Measurements from ENCODE around the gene VWA3A. TPM values are rescaled to one million over a fixed set of nuclear protein-coding genes. Genes with fewer than 3 reads are reported as not detected.
"Not testable (repeated sequence)": the region's sequence is repeated elsewhere in the genome, so short reads cannot be mapped to it uniquely, and the experiment has no call there.

The VWA3A gene, protein sequence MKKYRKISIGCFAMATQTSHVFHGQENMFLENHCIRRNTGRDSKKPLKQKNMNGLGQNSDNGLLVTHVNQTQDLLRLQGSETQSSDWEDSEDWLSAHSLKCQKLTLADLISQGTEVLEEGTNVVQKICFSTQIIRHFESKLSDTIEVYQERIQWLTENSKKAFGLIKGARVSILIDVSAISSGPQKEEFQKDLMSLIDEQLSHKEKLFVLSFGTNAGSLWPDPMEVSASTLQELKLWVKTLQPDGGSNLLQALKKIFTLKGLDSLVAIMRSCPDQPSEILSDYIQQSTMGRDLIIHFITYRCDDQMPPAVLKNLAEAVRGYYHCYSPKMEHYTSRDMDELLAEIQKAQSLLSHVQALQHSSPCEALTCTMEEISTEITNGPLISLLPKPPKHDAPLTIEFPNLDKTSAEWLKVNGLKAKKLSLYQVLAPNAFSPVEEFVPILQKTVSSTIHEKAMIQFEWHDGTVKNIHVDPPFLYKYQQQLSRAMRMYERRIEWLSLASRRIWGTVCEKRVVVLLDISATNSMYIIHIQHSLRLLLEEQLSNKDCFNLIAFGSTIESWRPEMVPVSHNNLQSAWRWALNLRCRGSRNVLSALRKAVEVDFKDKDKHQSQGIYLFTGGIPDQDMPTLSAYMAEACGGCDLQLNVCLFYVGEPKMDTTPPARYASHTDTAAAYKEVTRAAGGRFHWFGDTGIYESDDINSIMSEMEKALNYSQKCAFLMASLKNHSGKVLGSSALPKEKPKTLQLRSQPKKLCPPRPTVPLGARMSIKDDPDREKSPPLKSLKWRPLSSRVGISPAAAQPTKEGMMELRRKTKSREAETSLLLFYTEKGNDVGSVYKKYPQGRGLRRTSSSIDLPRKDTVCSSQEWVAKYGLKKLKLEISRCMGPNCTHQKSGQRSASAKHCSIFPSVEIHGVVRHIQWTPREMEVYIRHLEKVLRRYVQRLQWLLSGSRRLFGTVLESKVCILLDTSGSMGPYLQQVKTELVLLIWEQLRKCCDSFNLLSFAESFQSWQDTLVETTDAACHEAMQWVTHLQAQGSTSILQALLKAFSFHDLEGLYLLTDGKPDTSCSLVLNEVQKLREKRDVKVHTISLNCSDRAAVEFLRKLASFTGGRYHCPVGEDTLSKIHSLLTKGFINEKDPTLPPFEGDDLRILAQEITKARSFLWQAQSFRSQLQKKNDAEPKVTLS
- not detected for polyA plus RNA-seq (2013, experiment 1 of 2; ENCODE audit: insufficient read length)
- not detected for polyA plus RNA-seq (2013, experiment 2 of 2; ENCODE audit: insufficient read length)

DNA sequence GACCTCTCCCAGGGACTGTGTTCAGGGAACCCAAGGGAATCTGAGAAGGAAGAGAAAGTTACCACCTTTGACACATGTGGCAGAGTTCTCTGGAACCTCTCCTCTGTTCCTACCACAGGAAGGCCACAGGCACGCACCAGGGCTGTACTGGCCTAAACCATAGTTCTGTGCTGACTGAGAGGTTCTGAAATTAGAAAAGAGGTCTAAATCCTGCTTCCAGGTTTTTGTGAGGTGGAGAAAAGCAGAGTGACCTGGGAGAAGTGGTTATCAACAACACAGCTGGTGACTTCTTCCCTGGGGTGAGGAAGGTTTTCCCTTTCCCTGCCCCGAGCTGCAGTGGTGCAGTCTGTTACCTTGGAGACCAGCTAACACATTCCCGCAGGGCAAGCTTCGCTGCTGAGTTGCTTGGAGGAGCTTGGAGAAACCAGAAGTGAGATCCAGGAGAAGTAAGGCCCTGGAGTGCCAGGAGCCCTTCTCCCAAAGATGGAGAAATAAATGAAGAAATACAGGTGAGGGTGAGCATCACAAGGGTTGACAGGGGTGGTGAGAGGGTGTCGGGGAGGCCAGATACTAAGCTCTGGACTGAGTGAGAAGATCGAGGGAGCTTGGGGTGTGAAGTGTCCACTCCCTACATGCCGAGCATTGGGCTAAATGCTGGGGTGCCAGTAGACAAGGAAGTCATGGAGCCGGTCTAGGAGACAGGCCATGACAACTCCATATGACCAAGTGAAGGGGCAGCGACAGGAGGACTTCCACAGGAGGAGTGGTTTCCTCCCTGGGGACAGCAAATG is at the start of gene VWA3A:
Gene VWA3A (plus strand): TSS at position 399 of the 791 bp plus-strand sequence. CDS start 97 bp downstream, at position 496.
- peak; percentile 53 for DNase-seq

DNA sequence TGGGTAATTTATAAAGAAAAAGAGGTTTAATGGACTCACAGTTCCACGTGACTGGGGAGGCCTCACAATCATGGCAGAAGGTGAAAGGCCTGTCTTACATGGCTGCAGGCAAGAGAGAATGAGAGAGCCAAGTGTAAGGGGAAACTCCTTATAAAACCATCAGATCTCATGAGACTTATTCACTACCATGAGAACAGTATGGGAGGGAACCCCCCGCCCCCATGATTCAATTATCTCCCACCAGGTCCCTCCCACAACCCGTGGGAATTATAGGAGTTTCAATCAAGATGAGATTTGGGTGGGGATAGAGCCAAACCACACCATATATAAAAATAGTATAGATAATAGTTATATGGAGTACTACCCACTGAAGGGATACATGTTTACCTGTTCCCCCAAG is 48.5 kb upstream of the VWA3A start:
- DNase-seq: not testable (repeated sequence)

DNA sequence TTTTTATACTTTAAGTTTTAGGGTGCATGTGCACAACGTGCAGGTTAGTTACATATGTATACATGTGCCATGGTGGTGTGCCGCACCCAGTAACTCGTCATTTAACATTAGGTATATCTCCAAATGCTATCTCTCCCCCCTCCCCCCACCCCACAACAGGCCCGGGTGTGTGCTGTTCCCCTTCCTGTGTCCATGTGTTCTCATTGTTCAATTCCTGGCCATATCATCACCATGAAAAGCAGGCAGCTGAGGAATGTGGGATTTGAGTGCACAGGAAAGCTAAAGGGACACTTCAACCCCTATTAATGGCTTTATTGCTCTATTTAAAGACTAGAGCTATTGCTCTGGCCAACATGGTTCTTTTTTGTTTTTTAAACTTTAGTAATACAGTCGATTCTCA is 46.5 kb upstream of the VWA3A start:
- not testable (repeated sequence) for DNase-seq

DNA sequence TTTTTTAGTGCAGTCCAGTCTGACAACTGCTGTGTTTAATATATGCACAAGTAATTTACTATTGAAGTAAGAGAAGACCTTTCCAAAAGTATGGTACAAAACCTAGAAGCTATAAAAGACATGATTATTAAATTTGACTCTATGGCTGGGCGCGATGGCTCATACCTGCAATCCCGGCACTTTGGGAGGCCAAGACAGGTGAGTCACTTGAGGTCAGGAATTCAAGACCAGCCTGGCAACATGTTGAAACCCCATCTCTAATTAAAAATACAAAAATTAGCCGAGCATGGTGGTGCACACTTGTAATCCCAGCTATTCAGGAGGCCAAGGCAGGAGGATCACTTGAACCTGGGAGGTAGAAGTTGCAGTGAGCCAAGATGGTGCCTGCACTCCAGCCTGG is 41.4 kb upstream of the VWA3A start:
- DNase-seq: no peak

DNA sequence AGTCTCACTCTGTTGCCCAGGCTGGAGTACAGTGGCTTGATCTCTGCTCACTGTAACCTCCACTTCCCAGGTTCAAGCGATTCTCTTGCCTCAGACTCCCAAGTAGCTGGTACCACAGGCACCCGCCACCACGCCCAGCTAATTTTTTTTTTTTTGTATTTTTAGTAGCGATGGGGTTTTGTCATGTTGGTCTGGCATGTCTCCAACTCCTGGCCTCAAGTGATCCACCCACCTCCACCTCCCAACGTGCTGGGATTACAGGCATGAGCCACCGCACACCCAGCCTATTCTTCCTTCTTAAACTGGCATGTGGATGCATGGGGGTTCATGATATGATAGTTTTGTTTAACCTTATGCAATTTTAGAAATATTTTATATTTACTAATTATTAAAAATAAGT is 39.4 kb upstream of the VWA3A start:
- DNase-seq: no peak

DNA sequence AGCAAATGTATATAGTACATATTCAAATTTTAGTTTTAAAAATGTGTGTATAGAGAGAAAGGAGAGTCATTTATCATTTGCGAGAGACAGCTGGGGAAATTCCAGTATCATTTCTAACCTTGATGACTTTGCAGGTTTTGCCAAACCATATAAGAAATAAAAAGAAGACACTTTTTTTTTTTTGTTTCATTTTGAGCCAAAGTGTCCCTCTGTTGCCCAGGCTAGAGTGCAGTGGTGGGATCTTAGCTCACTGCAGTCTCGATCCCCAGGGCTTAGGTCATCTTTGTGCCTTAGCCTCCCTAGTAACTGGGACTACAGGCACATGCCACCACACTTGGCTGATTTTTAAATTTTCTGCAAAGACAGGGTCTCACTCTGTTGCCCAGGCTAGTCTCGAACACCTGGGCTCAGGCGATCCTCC is 38.4 kb upstream of the VWA3A start:
- DNase-seq: no peak

DNA sequence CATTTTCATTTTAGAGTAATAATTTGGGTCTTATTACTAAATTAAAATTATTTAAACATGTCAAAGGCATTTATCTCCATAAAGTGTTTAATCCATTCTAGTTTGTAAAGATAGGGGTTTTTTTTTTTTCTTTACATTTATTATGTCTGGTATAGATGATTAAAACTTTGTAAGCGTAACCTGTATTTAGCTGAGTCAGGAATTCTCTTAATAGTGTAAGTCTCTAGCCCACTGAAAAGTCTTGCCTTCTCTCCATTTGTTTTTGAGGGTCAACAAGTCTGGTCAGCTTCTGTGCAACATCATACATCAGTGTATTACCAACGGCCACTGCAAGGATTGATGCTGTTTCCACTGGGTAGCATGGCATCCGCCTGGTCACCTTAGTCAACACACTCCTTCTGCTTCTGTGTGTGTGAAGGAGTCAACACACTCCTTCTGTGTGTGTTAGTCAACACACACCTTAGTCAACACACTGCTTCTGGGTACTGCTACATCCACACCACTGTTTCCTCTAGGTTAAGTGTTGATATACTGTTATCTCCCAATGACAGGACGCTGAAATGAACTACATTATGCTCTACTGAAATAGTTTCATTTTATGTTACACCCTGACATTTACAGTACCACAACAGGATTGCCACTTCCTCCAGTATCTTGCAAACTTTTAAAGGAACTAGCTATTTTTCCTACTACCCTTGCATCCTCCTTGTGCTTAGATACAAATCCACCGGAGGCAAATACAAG is 37.3 kb upstream of the VWA3A start:
- no peak for DNase-seq

DNA sequence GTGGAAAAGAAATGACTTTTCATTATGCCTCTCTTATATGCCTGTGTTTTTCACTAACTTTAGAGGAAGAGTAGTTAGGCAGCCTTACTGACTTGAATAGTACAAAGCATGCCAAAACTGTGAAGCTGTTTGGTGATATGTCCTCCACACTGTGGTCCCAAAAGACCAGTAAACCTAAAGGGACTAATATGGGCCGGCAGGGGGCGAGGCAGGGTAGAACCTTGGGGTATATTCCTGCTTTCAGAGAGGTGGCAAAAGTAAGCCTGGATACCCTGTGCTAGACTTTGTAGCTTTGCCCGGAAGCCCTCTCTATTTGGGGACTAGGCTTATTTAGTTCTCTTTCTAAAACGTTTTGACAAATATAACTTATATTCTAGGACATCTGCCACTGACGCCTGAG is 36.5 kb upstream of the VWA3A start:
- DNase-seq: peak; percentile 2

DNA sequence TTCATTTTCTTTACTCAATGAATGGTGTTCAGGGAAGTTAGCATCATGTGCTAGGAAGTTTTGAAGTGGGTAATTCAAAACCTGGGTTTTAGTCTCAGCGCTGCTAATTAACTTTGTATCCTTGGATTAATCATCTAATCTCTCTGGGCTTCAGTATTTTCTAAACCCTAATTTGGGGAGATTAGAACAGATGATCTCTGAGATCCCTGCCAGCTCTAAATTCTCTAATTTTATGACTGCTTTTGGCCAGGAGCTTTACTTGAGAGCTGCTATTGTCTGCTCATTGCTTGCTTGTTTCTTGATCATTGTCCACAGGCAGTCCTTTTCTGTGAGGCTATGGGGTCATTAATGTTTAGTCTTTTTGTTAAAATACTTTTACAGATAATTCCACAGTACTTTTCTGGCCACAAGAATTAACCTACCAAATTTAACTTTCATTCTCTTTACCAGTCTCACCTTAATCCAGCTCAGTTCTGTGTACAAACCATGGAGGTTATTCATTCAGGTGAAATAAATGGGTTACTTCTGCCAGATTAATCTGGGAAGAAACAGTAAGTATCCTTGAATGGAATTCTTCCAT is 28.4 kb upstream of the VWA3A start:
- no peak for DNase-seq

DNA sequence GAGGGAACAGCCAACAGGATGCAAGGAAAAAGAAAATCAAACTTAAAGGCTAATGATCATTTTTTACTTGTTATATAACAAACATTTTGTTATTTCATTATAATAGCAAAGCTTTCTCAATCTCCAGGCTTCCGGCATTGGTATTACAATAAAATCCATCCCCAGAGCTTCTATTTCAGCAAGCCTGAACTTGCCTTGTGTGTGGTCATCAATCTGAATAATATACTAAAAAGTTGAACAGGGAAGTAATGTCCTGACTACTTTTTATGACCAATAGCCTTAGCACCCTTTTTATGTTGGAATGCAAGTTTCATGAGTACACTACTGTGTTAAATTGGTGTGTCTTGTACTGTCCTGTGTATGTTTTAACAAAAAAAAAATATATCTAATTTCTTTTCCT is 27.1 kb upstream of the VWA3A start:
- no peak for DNase-seq

DNA sequence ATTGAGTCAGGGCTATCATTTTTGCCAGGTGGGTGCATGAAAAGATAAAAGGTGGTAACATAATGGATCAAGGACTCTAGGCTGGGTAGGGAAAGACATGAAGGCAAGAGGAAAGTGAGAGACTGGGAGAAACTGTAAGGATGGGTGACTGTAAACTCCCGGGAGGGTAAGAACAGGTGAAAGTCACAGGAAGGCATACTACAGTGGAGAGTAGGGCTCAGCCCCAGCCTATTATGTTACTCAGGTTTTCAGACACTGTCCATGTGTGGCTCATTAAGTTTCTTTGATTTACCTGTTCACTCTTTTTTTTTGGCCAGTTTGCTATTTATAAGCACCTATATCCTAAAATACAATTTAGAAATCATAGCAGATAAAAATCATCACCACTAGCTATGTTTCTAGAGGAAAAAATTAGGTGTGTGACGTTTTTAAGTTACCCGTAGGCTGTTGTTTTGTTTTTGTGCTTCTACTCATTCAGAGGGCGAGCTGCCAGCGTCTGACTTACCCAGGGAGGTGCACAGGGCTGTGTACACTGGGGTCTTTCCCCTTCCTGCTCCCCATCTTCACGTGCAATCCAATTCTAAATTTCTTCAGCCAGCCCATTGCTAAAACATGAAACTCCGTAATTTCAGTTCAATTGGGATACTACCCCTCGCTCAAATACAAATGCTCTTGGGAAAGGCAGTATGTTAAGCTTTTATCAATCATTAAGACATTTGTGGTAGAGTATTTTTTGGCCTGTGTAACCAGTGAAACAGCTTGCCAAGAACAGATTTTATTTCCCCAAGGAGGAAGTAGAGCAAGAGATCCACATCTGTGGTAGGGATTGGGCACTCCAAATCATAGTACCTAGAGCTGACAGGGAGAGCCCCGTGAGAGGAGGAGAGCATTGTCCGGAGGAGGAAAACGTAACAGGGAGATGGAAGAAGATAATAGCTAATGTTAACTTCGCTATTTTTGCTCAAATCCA is 21.7 kb upstream of the VWA3A start:
- no peak for DNase-seq

DNA sequence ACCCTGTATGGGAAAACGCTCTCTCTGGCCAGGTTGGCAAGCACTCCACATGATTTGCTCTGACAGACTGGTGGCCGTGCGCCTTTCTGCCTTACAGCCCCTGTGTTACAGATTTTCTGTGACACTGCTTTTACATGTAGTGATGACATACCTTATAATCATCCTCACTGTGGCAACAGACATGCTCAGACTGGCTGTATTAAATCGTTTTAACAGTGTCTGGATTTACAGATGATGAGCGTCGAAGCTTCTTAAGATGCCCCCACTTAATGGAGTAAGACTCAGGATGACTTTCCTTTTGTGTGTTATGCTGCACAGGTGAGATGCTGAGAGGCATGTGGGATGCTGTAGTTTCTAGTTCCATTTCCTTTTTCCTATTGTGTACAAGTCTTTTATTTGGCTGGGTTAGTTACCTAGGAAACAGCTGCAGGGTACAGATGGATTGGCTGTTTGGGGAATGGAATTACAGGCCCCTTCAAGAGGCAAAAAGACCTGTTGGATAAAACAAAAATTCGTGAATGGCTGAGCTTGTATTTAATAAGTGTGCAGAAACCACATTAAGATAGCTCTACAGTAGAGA is 20.9 kb upstream of the VWA3A start:
- no peak for DNase-seq

DNA sequence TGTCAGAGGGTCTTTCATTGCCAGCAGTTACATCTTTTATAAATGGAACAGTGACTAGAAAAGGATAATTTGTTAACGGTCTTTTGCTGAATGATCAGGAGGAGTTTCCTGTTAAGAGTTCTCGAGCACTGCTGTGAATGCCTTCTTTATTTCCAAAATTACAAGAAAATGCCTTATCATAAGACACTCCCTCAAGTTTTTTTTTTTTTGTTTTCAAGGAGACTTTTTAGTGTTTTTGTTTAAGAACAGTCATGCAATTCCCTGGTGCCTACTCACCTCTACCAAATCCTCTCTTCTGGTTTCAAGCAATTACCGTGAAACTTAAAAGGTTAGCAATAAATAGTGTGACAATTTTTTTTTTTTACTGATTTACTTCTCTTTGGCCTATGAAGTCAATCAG is 19.0 kb upstream of the VWA3A start:
- no peak for DNase-seq

DNA sequence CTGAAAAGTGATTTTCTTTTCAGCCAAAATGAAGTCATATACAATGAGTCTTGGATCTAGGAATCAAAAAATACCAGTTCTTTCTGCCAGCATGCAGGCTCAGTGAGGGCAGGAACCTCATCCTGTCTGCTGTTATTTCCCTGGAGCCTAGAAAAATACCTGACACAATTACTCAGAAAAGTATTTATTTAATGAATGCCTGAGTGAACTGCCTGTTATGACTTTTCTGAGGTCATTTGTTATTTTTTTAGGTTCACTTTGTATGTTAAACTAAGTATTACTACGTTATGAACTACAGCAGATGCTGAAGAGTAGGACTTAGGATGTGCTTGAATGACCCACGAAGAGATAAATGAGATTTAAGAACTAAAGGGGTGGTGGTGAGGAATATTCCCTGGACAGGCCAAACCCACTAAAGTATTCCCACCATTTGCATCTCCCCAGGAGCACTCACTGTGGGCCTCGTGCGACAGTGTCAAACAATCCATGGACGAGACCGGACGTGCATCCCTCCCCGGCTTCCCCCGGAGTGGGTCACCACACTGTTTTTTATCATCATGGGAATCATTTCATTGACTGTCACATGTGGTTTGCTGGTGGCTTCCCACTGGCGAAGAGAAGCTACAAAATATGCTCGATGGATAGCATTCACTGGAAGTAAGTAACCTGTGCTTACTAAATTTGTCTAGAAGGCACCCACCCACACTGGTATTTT is 17.1 kb upstream of the VWA3A start:
- peak; percentile 26 for DNase-seq

DNA sequence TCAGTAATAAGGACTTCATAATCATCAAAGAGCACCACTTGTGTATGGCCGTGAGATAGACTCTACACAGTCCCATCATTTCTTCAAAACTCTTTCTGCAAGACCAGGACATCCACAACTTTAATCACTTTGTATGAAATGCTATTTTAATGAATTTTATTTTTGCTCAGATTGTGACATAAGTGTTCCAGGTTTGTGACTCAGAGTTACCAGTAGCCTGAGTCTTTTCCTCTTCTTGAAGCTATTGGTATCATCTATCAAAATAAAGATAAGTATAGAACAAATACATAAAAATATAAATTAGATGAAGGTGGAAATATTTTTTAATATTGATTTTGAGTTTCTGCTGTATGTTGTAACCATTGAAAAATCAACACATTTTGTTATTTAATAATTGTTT is 16.6 kb upstream of the VWA3A start:
- no peak for DNase-seq

DNA sequence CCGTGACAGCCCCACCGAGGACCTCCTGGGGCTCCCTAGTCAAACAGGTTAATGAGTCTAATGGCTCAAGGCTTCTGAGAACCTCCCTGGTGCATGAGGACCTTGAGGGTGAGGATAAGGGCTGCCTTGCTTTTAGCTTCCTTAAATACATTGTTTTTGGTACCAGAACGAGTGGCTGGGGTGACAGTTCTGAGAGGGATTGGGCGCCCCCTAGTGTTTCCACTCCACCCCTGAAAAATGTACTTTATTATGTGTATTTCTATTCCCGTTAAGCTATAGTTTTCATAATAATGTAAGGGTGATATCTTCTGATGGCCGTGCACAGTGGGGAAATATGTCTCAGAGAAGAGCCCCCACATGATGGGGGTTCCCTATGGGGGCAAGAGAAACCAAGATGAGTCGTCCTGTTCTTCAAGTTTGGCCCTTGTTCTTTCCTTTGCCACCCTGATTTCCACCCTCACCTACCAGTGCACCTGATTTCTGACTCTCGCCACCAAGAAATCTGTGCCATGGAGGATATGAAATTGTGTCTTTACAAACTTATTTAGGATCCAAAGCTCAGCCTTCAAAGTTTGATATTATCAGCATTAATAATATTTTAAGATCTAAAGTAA is 14.5 kb upstream of the VWA3A start:
- DNase-seq: peak; percentile 60

DNA sequence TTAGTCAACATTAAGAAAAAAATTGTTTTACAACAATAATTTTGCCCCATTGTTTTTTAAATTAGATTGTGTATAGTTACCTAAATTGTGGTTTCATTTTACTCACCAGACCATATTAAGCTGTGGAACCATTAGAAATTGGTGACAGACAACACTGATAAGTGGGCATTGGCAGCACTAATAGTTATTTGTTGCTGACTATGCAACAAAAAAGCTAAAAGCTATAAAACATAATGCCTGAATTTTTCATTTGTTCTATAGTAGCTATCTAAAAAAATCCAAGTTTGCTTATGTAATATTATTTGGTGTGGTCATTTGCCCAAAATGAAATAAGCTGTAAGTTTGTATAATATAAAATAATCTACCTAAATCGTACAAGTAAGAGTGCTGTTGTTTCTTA is 13.7 kb upstream of the VWA3A start:
- DNase-seq: no peak

DNA sequence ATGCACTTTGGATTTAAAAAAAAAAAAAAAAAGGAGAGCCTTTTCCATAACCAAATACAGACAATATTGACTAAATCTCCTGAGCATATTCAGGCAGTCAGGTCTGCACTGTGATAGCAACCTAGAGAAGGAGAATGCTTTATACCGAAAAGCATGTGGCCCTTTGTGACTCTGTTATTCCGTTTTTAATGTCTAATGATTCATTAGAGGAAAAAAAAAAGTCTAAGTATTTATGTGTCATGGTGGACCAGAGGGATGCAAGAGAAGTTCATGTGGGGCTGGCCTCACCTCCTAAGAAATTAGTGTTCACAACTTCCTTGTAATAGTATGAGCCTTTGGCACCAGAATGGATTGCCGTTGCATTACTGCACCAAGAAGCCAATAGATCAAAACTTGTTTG is 11.3 kb upstream of the VWA3A start:
- no peak for DNase-seq

Data from fibroblast of skin of scalp (primary cell).